SIG-M5 (cell line): ENCODE measurements around the gene CAPN5.

ENCODE experiments used
- DNase-seq: peaks from one replicate; lab custom pipeline; 2025; lab: John Stamatoyannopoulos, UW

CAPN5 gene

DNA sequence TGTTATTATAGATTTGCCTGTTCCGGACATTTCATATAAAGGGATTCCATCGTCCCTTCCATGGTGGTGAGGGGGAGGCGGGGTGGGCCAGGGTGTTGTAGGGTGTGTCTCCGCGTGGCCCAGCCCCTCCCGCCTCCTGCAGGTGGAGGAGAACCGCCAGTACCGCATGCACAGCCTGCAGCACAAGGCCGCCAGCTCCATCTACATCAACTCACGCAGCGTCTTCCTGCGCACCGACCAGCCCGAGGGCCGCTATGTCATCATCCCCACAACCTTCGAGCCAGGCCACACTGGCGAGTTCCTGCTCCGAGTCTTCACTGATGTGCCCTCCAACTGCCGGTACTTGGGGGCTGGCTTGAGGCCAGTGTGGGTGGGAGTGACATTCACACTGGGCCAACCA lies 53.8 kb downstream of the CAPN5 start:
- DNase-seq = no peak

DNA sequence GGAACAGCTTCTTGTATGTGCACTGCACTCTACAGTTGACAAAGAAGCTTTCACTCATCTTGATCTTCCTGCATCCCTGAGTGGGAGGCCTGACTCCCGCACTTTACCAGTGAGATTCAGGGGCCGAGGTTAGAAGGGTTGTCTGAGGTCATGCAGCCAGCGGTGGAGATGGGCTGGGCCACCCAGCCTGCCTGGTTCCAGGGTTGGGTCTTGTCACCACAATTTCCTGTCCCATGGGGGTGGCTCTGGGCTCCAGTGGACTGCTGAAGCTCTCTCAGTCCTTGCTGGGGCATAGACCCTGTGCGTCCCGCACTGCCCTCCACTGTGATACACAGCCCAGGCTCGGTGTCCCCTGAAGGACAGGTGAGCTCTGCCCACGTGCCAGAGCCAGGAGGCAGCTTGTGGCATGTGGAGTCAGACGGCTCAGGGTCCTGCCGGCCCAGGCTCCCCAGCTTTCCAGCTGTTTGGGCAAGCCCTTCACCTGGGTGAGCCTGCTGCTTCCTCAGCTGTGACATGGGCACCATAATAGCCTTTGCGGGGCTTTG lies 54.4 kb downstream of the CAPN5 start:
- no peak for DNase-seq

DNA sequence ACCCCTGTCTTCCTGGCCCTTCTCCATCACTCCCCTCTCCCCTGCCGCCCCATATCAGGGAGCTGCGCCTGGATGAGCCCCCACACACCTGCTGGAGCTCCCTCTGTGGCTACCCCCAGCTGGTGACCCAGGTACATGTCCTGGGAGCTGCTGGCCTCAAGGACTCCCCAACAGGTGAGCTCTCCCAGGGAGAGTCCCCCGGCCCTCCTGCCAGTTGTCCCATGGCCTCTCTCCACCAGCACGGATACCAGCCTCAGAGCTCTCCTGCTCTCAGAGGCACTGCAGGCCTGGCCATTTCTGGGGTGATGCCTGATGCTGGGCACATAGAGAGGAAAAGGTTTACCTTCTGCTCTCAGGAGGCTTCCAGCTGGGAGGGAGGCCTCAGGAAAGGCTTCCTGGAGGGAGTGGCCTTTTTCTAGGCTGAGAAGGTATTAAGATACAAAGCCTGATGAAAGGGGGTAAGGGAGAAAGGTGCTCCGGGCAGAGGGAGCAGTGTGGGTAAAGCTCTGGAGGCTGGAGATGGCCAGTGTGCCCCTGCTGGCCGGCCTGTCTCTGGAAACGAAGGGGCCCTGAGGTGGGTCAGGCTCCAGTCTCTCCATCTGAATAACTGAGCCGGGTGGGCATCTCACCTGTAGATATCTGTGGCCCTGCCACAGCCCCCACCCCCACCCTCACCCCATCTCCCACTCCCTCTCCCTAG lies 55.3 kb downstream of the CAPN5 start:
- no peak for DNase-seq

DNA sequence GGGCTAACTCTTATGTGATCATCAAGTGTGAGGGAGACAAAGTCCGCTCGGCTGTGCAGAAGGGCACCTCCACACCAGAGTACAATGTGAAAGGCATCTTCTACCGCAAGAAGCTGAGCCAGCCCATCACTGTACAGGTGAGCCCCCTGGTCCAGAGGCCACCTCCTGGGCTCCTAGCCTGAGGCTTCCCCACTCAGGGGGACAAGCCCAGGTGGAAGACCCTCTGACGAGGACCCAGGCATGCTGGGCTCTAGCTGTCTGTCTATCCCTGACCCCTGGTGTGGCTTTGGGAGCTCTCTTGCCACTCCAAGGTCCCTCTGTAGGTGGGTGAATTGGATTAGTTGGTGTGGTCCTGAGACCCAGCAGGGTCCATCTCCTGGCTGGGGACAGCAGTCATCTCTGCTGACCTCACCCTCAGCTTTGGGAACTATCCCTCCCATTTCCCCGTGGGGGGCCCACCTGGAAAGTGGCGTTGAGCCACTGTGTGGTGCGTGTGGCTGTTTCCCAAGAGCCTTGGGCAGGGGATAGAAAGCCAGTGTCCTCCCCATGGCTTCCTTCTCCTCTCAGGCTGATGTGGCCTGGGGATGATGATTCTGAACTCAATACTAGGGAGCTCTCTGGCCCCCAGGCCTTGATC lies 55.9 kb downstream of the CAPN5 start:
- no peak for DNase-seq

DNA sequence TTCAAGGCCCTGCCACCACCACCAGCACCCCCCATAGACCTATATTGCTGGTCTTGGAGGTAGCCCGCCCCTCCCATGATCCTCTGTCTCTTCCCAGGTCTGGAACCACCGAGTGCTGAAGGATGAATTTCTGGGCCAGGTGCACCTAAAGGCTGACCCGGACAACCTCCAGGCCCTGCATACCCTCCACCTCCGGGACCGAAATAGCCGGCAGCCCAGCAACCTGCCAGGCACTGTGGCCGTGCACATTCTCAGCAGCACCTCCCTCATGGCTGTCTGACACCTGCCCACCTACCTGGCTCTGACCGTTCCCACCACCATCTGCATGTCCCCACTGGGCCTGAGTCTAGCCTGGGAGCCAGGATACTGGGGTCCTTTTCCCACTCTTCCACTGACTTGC lies 56.8 kb downstream of the CAPN5 start:
- no peak for DNase-seq

DNA sequence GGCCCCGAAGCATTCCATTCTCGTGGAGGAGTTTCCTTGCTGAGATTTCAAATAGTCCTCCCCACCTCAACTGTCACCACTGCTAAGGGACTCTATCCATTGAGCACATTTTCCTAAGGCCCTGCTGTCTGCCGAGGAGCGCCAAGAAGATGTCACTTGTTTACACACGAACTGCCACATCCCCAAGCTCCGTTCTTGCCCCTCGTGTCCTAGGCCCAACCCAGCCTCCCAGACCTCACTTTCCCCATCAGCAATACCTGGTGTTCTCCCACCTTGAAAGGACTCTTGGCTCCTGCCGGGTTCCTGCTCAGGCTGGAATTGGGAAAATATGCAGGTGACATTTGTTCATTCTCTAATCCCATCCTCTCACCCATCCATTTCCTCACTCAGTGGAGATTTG lies 57.3 kb downstream of the CAPN5 start:
- no peak for DNase-seq

DNA sequence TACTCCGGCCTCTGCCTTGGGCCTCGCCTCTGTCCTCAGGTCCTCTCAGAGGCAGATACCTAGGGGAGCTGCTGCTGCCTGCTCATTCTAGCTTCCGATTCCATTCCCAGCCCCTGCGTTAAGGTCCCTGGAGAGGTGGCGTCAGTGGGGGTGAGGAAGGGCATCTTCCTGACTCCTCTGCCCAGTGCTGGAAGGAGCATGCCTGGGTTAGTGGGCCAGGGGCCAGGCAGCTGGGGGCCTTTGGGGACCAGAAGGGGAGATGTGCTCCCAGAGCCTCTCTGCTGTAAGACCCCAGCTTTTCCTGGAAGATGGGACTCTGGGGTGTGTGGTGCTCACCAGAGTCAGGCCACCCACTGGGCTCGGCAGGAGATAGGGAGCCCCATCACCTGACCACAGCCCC lies 57.7 kb downstream of the CAPN5 start:
- no peak for DNase-seq

DNA sequence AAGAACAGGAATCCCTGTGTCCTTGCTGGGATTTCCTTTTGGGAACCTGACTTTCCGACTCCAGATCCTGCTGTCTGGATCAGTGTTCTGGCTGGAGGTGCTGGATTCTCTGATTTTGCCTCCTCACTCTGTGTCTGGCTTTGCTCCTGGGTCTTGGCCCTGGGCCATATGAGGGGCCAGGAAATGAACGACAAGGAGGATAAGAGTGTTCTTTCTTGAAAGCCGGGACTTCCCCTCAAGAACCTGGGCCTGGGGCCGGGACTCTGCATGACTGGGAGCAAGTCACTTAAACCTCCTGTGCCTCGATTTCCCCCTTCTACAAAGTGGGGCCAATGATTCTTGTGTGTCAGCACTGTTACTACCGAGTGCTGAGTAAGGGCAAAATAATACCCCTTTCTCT lies 58.4 kb downstream of the CAPN5 start:
- no peak for DNase-seq

DNA sequence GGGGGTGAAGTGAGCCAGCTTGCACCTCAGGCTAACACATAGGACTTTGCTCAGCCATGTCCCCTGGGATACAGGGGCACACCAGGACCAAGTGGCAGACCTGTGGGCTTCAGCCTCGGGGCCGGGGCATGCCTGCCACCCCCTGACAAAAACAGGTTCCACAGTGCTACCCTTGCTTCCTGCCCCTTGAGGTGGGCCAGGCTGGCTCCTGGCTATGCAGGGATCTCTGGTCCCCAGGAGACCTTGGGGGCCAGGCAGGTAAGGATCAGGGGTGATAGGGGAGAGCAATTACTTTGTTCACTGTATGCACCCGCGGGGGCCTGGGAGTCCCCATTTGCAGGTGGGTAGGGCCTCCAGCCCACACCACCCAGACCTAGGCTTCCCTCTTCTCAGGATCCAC lies 58.9 kb downstream of the CAPN5 start:
- DNase-seq = no peak

DNA sequence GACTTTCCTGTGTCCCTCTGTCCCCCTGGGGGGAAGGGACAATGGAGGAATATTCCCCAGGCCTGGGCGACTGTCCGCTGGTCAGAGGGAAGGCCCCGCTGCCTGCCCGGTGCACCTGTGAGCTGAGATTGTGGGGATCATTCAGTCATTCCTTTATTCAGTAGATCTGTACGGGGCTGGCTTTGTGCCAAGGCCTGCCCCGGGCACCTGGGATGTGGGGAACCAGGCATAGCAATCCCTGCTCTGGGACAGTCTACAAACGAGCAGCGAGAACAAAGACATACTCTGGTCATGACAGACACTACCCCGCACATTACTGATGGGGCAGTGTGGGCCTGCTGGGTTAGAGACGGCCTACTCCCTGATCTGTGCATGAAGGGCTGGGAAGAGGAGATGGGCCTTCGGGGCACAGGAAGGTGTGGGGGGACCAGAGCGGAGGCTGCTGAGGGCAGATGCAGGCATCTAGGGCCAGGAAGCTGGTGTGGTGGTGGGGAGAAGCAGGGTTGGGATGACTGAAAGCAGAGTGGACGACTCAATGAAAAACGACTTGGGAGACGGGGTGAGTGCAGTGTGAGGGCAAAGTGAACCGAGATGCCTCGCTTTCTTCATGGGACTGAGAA lies 59.5 kb downstream of the CAPN5 start:
- DNase-seq = no peak

DNA sequence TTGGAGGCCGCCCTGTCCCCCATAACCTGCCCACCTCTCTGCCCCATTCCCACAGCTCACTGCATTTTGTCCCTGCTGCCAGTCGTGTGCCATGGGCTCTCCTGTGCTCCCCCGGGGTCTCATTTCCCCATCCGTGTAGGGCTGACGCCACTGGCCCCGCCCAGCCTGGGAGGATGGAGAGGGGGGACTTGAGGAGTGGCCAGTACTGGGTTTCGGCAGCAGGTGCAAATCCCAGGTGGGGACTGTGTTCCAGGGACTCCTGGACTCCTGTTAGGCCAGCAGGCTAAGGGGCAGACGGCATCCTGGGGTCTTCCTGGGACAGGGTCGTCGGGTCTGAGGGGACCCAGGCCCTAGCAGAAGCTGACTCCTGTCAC lies 60.1 kb downstream of the CAPN5 start:
- no peak for DNase-seq

DNA sequence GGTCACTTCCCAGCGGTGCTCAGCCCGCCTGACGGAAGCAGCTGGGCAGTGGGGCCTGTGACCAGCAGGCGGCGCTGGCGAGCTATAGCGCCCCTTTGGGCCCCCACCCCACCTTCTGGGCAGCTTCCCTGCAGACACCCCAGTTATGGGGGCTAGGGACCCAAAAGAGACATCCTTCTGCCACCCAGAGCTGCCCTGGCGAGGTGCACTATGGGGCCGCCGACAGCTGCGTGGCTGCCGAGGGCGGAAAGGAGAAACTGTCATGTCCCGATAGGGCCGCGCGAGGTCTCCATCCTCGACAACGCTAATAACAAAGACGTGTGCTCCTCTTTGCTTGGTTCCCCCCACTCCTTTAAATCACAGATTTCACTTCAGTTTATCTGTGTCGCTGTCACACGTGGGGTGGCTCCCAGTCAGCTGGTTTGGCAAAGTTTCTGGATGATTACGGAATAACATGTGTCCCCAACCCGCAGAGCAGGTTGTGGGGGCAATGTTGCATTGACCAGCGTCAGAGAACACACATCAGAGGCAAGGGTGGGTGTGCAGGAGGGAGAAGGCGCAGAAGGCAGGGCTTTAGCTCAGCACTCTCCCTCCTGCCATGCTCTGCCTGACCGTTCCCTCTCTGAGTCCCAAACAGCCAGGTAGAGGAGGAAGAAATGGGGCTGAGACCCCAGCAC lies 60.6 kb downstream of the CAPN5 start:
- no peak for DNase-seq

DNA sequence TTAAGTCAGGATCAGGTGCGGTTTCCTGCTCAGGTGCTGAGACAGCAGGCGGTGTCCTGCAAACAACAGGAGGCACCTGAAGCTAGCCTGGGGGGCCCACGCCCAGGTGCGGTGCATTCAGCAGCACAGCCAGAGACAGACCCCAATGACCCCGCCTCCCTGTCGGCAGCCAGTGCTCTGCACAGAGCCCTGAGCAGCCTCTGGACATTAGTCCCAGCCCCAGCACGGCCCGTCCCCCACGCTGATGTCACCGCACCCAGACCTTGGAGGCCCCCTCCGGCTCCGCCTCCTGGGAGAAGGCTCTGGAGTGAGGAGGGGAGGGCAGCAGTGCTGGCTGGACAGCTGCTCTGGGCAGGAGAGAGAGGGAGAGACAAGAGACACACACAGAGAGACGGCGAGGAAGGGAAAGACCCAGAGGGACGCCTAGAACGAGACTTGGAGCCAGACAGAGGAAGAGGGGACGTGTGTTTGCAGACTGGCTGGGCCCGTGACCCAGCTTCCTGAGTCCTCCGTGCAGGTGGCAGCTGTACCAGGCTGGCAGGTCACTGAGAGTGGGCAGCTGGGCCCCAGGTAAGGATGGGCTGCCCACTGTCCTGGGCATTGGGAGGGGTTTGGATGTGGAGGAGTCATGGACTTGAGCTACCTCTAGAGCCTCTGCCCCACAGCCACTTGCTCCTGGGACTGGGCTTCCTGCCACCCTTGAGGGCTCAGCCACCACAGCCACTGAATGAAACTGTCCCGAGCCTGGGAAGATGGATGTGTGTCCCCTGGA lies 61.3 kb downstream of the CAPN5 start, which contains the start of gene MYO7A:
Gene MYO7A, plus strand, starts transcription at position 327 of the 772 bp plus-strand sequence. CDS start 2,389 bp downstream, outside the sequence.
- DNase-seq = no peak

DNA sequence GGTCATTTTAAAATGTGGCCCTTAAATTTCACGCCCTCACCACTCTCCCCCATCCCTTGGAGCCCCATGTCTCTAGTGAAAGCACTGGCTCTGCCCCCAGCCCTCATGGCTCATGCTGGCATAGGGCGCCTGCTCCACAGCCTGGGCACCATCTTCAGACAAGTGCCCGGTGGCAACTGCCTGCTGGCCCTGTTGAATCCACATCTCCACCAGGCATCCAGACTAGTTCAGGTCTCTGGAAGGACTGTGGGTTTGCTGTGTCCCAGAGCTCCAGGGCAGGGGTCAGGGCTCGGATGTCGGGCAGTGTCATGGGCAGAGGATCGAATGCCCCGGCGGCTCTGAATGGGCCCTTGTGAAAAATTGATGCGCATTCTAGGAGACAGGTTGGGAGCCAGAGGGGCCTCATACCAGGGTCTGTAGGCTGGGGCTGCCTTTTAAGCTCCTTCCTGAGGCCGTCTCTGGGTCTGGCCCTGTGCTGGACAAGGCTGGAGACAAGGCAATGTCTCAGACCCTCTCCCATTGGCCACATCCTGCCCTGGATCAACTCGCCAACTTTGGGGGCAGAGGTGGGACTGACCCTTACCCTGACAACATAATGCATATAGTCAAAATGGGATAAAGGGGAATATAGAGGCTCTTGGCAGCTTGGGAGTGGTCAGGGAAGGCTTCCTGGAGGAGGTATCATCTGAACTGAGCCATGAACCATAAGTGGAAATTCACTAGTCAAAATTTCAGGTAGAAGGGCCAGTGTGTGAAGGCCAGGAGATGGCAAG lies 62.5 kb downstream of the CAPN5 start:
- no peak for DNase-seq

DNA sequence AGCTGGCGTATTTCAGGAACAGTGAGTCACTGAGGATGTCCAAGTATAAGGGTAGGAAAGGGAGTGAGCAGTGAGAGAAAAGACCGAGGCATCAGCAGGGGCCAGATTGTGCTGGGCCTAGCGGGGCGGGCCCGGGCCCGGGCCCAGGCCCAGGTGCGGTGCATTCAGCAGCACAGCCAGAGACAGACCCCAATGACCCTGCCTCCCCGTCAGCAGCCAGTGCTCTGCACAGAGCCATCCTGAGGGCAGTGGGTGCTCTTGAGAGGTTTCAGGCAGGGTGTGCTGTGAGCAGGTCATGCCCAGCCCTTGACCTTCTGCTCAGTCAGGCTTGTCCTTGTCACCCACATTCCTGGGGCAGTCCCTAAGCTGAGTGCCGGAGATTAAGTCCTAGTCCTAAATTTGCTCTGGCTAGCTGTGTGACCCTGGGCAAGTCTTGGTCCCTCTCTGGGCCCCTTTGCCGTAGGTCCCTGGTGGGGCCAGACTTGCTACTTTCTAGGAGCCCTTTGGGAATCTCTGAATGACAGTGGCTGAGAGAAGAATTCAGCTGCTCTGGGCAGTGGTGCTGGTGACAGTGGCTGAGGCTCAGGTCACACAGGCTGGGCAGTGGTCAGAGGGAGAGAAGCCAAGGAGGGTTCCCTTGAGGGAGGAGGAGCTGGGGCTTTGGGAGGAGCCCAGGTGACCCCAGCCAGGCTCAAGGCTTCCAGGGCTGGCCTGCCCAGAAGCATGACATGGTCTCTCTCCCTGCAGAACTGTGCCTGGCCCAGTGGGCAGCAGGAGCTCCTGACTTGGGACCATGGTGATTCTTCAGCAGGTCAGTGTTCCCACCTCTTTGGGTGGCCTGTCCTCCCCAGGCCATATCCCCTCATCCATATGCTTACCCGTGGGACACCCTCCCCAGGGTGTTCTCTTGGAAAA lies 63.3 kb downstream of the CAPN5 start:
- no peak for DNase-seq

DNA sequence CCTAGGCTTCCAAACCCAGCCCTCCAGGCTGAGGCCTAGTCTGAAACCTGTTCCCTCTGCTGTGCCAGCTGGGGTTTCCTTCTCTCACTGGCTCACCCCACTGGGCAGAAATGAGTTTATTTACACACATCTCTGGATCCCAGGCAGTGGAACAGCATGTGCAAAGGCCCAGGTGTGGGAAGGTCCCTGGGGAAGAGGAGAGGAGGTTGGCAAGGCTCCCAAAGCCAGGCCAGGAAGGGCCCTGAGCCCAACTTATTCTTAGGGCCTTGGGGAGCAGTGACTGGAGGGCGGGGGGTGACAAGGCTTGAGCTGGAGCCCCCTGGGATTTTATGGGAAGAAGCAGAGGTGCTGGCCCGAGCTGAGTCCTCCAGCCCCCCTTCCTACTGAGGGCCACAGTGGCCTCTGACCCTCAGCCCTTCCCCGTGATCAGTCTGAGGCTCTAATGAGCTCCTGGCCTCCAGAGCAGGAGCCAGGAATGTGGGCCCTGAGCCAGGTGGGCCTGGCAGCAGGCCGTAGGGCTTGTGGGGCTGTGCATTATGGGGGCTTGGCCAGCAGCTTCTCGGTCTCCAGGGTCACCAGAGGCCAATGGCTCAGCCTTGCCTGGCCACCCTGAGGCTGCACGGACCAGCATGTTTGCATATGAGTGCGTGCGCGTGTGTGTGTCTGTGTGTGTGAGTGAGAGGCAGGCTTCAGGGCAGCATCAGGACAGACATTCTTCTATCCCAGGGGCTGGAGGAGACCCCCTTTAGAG lies 64.2 kb downstream of the CAPN5 start:
- DNase-seq = no peak

DNA sequence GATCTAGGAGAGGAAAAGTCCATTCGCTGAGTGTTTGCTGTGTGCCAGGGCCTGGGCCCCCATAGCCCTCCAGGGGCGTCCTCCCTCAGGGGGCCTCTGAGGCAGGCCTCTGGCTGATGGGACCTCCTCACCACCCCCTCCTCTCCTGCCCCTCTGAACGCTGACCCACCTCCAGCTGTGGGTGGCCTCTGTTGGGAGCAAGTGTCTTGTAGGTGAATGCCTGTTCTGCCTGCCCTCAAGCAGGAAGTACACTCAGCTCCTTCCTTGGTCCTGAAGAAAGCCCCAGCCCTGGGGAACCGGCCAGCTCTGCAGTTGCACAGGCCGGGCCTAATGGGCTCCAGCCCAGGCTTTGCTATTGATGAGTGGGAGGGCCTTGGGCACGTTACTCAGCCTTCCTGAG lies 64.8 kb downstream of the CAPN5 start:
- DNase-seq = no peak

DNA sequence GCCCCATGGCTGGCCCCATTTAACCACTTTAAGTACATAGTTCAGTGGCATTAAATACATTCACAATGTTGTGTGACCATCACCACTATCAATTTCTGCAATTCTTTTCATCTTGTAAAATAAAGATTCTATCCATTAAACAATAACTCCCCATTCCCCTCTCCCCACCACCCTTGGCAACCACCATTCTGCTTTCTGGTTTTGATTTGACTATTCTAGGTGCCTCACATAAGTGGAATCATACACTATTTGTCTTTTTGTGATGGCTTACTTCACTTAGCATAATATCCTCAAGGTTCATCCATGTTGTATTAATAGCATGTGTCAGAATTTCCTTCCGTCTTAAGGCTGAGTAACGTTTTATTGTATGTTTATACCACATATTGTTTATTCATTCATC lies 68.3 kb downstream of the CAPN5 start:
- DNase-seq = no peak

DNA sequence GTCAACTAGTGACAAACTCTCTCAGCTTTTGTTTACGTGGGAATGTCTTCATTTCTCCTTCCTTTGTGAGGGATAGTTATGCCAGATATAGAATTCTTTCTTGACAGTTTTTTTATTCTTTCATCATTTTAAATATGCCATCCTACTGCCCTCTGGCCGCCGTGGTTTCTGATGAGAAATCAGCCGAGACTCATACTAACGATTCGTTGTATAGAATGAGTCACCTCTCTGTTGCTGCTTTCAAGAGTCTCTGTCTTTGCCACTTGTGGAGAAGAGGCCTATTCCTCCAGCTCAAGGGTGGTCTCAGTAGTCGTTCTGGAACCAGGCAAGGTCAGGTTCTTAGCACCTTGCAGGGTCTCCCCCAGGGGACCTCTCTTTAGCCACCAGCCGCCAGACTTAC lies 69.3 kb downstream of the CAPN5 start:
- DNase-seq = no peak
